ENCODE measurements around the gene SUGT1.

Gene SUGT1

DNA sequence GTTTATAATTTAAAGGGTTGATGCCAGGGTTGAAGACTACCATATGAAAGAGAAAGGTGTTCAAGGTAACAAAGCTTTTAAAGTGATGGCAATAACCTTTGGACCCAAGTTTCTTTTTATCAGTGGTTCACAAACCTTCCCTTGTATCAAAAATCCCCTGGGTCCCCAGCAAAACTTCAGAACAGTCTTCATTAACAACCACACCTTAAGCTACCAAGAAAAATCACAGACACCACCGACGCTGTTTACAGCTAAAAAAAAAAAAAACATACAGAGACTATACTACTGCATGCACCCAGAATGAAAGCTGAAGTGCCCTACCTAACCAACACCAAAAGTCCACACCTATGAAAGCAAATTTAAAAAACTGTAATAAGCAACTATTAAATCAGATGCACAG, 73.6 kb downstream of the SUGT1 start:
- no peak overlapping the region for H3K4me3 ChIP-seq (ENCODE audit: low read depth, low read length)
- TF ChIP-seq, protein P1, sequence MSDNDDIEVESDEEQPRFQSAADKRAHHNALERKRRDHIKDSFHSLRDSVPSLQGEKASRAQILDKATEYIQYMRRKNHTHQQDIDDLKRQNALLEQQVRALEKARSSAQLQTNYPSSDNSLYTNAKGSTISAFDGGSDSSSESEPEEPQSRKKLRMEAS (IDR thresholded peaks at IDR 0.05; ENCODE audit: low read depth, low read length), result no peak
- TF ChIP-seq POLR2A (IDR thresholded peaks at IDR 0.05; ENCODE audit: extremely low read depth, insufficient read length), result no peak
- TF ChIP-seq MYC (IDR thresholded peaks at IDR 0.05; ENCODE audit: low read depth, low read length), result no peak
- TF ChIP-seq, protein P2, sequence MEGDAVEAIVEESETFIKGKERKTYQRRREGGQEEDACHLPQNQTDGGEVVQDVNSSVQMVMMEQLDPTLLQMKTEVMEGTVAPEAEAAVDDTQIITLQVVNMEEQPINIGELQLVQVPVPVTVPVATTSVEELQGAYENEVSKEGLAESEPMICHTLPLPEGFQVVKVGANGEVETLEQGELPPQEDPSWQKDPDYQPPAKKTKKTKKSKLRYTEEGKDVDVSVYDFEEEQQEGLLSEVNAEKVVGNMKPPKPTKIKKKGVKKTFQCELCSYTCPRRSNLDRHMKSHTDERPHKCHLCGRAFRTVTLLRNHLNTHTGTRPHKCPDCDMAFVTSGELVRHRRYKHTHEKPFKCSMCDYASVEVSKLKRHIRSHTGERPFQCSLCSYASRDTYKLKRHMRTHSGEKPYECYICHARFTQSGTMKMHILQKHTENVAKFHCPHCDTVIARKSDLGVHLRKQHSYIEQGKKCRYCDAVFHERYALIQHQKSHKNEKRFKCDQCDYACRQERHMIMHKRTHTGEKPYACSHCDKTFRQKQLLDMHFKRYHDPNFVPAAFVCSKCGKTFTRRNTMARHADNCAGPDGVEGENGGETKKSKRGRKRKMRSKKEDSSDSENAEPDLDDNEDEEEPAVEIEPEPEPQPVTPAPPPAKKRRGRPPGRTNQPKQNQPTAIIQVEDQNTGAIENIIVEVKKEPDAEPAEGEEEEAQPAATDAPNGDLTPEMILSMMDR (IDR thresholded peaks at IDR 0.05; ENCODE audit: low read depth, low read length), result no peak
- no peak for DNase-seq (ENCODE audit: low read depth)

DNA sequence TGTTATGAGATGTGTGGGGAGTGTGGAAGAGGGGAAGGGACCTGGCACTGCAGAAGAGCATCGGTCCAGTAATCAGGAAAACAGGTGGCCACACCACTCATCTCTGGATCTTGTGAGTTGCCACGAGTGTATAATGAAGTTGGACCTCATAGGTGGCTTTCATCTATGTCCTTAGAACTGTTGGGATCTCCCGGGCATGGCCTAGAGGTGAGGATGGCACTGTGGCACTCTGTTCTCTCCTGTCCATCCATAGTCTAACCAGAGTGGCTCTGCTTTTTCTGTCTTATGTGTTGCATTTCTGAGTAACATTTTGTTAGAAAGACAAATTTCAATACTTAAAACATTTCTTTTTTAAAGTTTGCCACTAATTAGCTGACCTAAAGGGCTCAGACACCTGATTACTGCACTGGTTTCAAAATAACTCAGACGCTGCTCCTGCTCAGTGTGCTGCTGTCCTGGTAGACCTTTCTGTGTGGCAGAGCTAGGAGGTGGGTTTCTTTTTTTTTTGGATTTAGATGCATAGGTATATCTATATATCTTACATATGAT, 81.5 kb downstream of the SUGT1 start:
- no peak overlapping the region for H3K4me3 ChIP-seq (ENCODE audit: low read depth, low read length)
- TF ChIP-seq POLR2A (IDR thresholded peaks at IDR 0.05; ENCODE audit: extremely low read depth, insufficient read length) (no peak), MYC (IDR thresholded peaks at IDR 0.05; ENCODE audit: low read depth, low read length) (no peak)
- TF ChIP-seq, protein P2 (IDR thresholded peaks at IDR 0.05; ENCODE audit: low read depth, low read length), result no peak
- TF ChIP-seq, protein P1 (IDR thresholded peaks at IDR 0.05; ENCODE audit: low read depth, low read length), result no peak
- DNase-seq (ENCODE audit: low read depth), result no peak

DNA sequence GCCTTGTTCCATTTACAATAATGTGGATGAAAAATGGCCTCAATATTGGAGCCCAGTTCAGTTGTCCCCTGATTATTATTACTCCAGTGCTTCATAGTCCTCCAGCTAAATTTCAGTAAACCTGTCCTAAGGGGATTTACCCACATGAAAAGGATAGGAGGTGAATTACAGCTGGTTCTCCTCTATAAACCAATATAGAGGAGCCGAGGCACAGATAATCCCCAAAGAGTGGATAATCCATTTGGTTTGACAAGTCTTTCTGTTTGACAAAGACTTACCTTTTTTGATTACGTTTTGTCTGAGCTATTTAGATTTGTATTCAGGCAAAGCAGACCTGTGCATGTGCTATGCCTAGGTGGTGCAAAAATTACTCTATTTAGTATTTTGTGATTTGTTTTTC, 84.3 kb downstream of the SUGT1 start:
- H3K4me3 ChIP-seq (ENCODE audit: low read depth, low read length), result no peak overlapping the region
- no peak for TF ChIP-seq MYC (IDR thresholded peaks at IDR 0.05; ENCODE audit: low read depth, low read length)
- TF ChIP-seq, protein P1 (IDR thresholded peaks at IDR 0.05; ENCODE audit: low read depth, low read length), result no peak
- TF ChIP-seq, protein P2 (IDR thresholded peaks at IDR 0.05; ENCODE audit: low read depth, low read length), result no peak
- no peak for TF ChIP-seq POLR2A (IDR thresholded peaks at IDR 0.05; ENCODE audit: extremely low read depth, insufficient read length)
- no peak for DNase-seq (ENCODE audit: low read depth)

DNA sequence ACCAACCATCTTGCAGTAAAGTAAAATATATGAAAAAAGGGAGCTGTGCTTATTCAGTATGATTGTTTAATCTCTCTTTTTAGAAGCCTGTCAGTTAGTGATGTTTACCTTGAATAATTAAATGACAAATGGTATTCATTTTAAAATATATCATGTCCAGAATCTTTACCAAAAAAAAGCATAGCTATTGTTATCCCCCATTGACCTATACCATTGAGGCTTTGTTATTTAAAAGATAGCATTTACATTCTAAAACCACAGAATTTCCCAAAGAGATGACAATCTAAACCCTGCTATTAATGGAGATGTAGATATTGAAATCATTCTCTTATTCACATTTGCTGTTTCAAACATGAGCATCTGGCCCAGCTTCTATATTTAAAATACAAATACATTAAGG, 84.8 kb downstream of the SUGT1 start:
- no peak overlapping the region for H3K4me3 ChIP-seq (ENCODE audit: low read depth, low read length)
- TF ChIP-seq, protein P1 (IDR thresholded peaks at IDR 0.05; ENCODE audit: low read depth, low read length), result no peak
- TF ChIP-seq, protein P2 (IDR thresholded peaks at IDR 0.05; ENCODE audit: low read depth, low read length), result no peak
- DNase-seq (ENCODE audit: low read depth), result no peak

DNA sequence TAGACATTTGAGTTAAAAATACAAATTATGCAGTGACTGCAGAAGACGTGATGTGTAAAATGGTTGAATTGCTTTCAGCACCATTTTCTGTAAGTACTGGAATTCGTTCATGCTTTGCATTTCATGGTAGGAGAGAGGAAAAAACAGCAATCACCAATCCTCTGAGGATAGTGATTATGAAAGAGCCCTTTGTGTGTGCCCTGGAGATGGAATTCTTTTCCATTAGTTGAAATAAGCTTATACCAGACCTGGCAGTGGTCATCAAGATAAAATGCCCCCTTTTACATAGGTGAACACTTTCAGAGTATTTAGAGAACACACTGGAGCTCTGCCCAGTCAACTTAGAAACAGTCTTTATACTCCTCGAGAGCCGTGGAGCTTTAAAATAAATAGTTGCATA, 85.3 kb downstream of the SUGT1 start:
- no peak for DNase-seq (ENCODE audit: low read depth)
- H3K4me3 ChIP-seq (ENCODE audit: low read depth, low read length), result no peak overlapping the region
- TF ChIP-seq POLR2A (IDR thresholded peaks at IDR 0.05; ENCODE audit: extremely low read depth, insufficient read length), result no peak
- TF ChIP-seq MYC (IDR thresholded peaks at IDR 0.05; ENCODE audit: low read depth, low read length), result no peak
- TF ChIP-seq, protein P1 (IDR thresholded peaks at IDR 0.05; ENCODE audit: low read depth, low read length), result no peak
- TF ChIP-seq, protein P2 (IDR thresholded peaks at IDR 0.05; ENCODE audit: low read depth, low read length), result no peak

All from NB4 (cell line).